Medulla oblongata (tissue), 1 donor: ENCODE data around the gene DIRAS2.

Experiments used
- DNase-seq: peaks from one replicate; pipeline ENCODE4 v3.0.0-alpha.2; 2015; ENCODE audit errors: extremely low spot score

The DIRAS2 gene

GRCh38 chr9:90612957-90613356 lies 29.7 kb downstream of the DIRAS2 start:
- DNase-seq = no peak

- DNase-seq = peak; percentile 9
These were observed 31.1 kb downstream of the DIRAS2 start for GRCh38 chr9:90611568-90611967.

GRCh38 chr9:90611121-90611520 lies 31.5 kb downstream of the DIRAS2 start:
- DNase-seq = no peak

DNA sequence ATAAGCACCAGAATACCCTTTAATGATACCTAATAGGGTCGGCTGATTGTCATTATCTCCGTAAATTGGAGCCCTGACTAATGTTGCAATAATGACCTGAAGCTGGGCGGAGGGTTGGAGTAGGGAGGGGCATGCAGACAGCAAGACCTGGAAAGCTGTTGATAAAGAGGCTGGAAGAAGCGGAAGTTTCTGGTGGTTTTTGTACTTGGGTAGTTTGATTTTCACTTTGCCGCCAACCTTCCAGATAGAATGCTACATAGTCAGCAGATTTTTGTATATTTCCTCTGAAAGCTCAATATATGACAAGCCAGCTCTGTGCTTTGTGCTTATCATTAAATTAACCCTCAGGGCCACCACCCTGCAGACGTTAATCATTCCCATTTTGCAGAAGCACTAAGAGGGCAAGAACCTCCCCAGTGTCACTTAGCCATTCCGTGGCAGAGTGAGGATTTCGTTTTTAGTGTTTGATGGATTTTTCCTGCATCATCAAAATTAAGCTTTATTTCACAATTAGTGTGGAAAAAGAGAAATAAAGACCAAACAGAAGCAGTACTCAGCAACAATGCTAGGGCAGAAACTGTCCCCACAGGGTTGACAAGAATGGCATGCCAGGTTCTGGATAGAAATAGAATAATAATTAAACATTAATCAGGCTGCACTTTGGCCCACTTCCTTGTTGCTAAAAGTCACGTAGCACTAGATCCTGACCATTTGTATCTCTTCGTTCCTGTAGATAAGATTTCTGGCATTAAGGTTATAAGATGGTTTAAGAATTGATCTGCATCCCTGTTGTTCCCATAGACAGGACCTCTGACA lies 34.7 kb downstream of the DIRAS2 start:
- DNase-seq = no peak

DNA sequence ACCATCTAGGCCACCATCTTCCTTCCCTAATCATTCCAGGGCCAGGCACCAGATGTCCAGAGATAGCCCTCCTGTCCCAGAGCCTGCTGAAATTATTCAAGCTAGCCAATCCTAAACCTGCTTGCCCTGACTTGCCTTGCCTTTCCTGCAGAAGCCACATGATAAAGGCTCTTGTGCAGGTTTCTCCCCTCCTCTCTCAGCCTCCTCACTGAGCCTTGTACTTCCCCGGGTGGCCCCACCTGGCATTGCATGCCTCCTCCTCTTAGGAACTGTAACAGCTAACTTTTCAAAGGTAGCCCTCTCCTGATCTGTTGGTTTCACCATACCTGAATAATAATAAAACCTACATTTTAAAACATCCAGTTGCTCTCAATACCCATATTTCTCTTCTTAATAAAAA lies 42.6 kb downstream of the DIRAS2 start:
- no peak for DNase-seq

DNA sequence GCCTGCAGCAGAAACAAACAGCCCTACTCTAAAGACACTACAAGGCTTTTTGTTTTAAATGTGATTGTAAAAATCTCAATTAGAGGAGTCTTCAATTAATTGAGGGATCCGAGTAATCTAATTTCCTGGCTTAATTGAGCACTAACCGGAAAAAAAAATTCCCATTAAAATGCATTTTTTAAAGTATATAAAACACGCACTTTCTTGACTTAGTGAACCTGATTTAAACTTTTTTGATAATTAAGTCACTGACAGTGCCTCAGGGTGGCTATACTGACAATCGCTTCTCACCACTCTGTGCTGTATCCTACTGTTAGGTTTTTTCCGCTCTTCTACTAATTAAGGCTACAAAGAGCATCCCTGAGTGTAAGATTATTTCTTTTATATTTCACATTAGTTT lies 44.4 kb downstream of the DIRAS2 start:
- no peak for DNase-seq

- no peak for DNase-seq
These were observed 49.0 kb downstream of the DIRAS2 start for GRCh38 chr9:90593646-90594045.

DNA sequence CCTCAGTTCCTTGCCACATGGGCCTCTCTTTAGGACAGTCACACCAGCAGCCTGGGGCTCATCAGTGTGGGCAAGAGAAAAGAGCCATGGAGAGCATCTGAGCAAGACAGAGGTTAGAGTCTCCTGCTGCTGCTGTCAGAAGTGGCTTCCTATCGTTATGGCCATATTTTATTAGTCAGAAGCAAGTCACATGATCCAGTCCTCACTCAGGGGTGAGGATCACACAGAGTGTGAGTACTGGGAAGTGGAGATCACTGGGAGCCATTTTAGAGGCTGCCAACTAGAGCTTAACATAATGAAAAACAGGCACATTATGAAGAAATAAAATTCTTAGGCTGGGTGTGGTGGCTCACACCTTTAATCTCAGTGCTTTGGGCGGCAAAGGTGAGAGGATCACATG lies 62.0 kb downstream of the DIRAS2 start:
- DNase-seq = no peak

DNA sequence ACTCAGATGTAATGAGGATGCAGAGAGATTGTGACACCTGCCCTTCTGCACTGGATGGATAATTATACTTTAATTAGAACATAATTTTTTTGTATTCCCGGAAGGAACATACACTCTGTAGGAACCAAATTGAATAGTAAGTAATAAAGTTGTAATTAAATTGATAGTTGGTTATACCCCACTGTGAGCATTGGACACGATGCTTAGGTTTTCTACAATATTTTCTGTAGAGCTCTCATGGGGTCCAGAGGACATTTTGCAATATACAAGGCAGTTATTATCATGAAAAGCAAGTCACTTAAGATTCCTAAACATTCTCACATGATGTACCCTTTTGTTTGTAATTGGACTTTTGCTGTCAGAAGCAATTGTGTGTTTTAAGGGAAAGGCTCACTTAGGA lies 63.4 kb downstream of the DIRAS2 start:
- DNase-seq = no peak

DNA sequence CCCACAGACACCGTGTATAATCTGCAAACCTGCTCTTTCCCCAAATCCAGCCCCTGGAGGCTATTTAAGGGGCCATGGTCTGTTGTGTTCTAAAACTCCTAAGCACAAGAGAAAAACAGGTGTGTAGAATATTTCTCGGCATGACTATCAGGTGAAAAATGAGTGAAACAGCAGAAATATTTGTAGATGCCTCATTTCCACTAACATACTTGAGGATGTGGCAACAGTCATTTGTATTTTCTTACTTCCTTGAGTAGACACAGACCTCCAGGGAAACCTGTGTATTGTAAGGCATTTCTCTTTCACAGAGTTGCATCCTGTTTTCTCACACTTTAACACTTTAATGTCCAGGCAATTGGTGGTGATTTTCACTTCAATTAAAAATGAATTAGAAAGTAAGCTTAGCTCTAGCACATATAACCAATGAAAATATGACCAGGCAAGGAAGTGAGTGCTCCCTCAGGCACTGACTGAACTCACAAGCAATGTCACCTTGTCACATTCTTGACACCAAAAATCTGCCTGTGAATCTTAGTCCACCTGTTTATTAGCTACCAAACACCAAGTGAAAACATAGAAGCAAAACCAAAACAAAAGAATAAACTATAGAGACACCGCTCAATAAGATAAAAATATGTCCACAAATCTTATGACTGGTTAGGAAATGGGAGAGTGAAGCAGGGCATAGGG lies 64.4 kb downstream of the DIRAS2 start:
- DNase-seq = no peak

DNA sequence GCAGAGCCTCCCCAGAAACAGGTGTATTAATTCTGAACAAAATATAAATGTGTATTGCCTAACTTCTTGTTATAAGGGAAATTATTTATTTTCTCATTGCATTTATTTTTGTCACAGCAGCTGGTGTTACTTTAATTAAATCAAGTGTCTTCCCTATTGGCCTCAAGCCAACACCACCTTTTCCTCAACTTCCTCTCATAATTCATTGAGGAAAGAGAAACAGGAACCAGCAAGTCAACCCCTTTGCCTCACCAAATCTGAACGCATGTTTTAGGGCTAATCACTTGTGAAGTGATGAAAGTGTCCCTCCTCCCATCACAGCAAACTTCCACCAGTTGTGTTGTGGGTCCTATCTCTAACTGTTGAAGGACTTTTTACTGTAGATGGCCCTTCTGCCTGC lies 73.1 kb downstream of the DIRAS2 start:
- DNase-seq = peak; percentile 8

GRCh38 chr9:90568667-90569066 lies 74.0 kb downstream of the DIRAS2 start:
- no peak for DNase-seq

DNA sequence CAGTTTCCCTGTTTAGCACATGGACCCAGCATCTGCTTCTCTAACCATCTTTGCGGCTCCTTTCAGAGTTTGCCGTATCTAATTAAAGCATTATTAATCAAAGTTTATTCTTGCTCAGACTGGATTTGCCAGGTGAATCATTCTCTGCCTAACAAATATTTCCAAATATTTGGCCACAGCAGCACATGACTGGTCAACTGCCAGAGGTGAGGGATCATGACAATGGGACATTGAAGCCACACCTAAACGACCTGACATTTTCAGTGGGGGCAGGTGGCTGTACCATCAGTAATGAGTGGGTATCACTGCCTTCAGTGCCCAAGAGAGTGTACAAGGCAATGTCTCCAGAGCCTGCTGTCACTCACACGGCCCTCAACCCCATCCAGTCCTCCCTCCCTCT lies 80.4 kb downstream of the DIRAS2 start:
- no peak for DNase-seq
